ENCODE results near the gene NPR1.
"Not testable (repeated sequence)": the region's sequence is repeated elsewhere in the genome, so short reads cannot be mapped to it uniquely, and the experiment has no call there.

Gene NPR1

GRCh38 chr1:153678519-153679336 lies at the start of gene NPR1:
Gene NPR1 (plus strand): TSS chr1:153678688. CDS start chr1:153679109, 421 bp downstream.
- DNase-seq (ENCODE audit: low spot score): peak; percentile 45

DNA sequence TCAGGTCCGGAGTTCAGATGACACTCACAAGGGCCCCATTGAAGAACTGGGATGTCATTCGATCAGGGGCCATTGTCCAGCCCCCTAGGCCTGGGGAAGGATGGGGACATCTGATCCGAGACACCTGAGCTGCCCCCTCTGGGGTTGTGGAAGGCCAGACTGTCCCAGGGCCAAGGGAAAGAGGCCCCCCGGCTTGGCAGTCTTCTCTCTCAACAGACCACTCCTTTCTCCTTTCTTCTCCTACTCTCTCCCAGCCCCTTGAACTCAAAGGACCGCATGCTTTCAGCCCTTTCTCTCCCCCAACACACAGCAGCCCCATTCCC lies 49.2 kb upstream of the NPR1 start:
- DNase-seq (ENCODE audit: low spot score): no peak

DNA sequence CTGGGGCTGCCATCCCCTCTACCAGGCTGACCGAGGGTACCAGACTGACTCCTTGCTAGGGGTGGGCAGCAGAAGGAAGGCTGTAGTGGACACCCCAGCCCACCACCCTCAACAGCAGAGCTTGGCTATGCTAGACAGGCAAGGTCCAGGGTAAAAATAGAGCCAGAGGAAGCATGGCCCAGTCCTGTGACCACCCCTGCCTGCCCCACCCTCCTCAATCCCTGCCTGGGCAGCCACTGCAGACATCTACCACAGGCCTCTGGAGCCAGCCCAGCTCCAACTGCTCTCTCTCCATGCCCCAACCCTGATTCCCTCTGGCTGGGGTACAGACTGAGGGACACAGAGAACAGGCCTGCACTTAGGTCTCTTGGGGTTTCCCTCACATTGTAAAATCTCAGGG lies 48.5 kb upstream of the NPR1 start:
- no peak for DNase-seq (ENCODE audit: low spot score)

DNA sequence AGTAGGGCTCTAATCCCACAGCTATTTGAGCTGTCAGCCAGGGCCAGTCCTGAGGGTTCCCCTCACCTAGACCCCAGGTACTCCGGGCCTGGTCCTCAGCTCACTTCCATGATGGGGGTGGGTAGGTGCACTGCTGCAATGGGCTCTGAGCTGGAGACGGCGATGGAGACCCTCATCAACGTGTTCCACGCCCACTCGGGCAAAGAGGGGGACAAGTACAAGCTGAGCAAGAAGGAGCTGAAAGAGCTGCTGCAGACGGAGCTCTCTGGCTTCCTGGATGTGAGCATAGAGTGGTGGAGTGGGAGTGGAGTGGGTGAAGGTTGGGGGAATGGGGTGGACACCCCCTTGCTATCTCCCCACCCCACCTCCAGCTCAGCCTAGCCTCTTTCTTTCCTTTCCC lies 48.1 kb upstream of the NPR1 start:
- DNase-seq (ENCODE audit: low spot score): no peak

- no peak for DNase-seq (ENCODE audit: low spot score)
Observed at GRCh38 chr1:153631047-153632022, 47.2 kb upstream of the NPR1 start.

GRCh38 chr1:153633161-153633753 lies 45.2 kb upstream of the NPR1 start:
- no peak for DNase-seq (ENCODE audit: low spot score)

- DNase-seq (ENCODE audit: low spot score): peak; percentile 98
Observed at GRCh38 chr1:153633754-153634665, 44.5 kb upstream of the NPR1 start, which contains the start of gene CHTOP. Gene CHTOP (plus strand): TSS chr1:153634066. CDS start chr1:153636589, 2,523 bp downstream.

- DNase-seq (ENCODE audit: low spot score): no peak
Observed at GRCh38 chr1:153635872-153636271, 42.6 kb upstream of the NPR1 start.

- DNase-seq (ENCODE audit: low spot score): no peak
Observed at GRCh38 chr1:153636312-153636711, 42.2 kb upstream of the NPR1 start.

DNA sequence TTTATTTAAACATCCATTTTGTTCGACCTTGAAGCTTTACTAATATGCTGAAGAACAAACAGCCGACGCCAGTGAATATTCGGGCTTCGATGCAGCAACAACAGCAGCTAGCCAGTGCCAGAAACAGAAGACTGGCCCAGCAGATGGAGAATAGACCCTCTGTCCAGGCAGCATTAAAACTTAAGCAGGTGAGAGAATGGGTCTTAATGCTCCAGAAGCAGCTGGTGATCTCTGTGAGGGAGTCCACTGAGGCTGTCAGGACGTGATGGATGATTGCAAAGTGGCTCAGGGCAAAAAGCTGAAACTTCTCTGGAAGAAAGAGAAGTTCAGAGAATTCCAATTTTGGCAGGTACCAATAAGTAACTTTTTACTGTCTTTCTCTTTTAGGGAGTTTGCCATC lies 40.2 kb upstream of the NPR1 start:
- no peak for DNase-seq (ENCODE audit: low spot score)

- no peak for DNase-seq (ENCODE audit: low spot score)
Observed at GRCh38 chr1:153639280-153639679, 39.2 kb upstream of the NPR1 start.

- DNase-seq (ENCODE audit: low spot score): not testable (repeated sequence)
Observed at GRCh38 chr1:153640213-153640612, 38.3 kb upstream of the NPR1 start.

GRCh38 chr1:153640861-153641260 lies 37.6 kb upstream of the NPR1 start:
- DNase-seq (ENCODE audit: low spot score): no peak

- no peak for DNase-seq (ENCODE audit: low spot score)
Observed at GRCh38 chr1:153642161-153642560, 36.3 kb upstream of the NPR1 start.

DNA sequence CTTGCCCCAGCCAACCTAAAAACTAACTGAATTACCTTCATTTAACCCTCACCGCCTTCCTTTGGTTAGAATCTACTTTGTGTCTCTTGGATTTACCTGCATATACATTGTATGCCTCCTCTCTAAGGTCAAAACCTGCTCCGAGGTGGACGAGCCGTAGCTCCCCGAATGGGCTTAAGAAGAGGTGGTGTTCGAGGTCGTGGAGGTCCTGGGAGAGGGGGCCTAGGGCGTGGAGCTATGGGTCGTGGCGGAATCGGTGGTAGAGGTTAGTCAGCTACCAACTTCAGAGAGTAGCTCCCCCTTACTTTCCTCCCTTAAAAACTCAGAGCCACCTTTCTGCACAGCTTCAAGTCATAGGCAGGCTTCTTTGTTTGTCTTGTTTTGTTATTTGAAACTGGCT lies 35.4 kb upstream of the NPR1 start:
- DNase-seq (ENCODE audit: low spot score): no peak

DNA sequence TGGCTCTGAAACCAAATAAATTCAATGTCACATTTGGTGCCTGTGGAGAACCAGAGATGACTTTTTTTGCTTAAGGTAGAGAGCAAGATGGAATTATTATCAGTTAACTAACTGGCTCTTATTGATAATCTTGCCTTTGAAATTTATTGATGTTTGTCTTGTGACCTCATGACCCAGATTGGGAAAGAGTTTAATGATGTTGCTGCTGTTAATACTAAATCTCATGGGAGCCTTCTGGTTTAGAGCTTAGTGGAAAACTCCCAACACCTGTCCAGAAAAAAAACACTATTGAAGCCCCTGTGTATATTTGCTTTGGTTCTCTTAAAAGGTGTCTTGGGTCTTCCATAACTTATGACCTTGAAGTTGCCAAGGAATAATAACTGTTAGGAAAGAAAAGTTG lies 34.7 kb upstream of the NPR1 start:
- DNase-seq (ENCODE audit: low spot score): no peak

GRCh38 chr1:153646672-153647345 lies 31.7 kb upstream of the NPR1 start:
- no peak for DNase-seq (ENCODE audit: low spot score)

GRCh38 chr1:153647346-153647714 lies 31.2 kb upstream of the NPR1 start:
- no peak for DNase-seq (ENCODE audit: low spot score)

GRCh38 chr1:153648000-153648643 lies 30.4 kb upstream of the NPR1 start:
- DNase-seq (ENCODE audit: low spot score): no peak

DNA sequence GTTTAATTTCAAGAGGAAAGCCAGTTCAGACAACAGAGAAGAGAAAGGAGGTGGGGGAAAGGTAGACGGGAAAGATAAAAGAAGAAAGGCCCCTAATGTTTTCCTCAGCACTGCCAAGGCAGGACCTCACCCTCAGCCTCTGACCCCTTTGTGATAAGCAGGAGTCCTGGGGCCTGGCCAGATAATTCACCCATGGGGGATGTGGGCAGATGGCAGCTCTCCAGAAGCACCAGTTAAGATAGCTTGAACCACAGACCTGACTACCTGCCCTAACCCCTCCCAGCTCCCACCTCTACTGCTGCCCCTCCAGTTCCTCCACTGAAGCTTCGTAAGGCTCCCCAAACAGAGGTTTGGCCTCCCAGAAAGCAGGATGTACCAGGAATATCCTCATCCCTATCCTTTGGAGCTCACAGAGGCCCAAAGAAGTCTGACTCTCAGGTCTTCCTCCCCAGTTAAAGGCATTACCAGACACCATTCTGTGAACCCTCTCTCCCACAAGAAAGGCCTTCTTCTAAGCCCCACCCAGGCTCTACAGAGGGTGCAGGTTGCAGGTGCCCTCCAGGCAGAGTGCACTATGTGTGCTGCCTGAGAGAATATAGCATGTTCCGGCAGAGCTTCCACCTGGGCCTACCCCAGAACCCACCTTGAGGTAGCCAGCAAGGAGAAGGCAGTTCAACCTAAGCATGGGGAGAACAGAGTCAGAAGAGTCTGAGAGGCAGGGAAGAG lies 29.2 kb upstream of the NPR1 start:
- no peak for DNase-seq (ENCODE audit: low spot score)
